Motor neuron (in vitro differentiated cells): ENCODE data around the gene CEPT1. TPM values are rescaled to one million over a fixed set of nuclear protein-coding genes. Genes with fewer than 3 reads are reported as not detected.

Experiments used
- total RNA-seq, 8 experiments: library from RNA; unstranded; fragments of 300-600 nt; gene quantifications; 2 replicates each; pipeline versions ENCODE4 v1.2.3 to v1.2.4, GENCODE V29; 2022

CEPT1 gene
- total RNA-seq, 8 experiments from 2014 or later: 18.7 to 48.5 (median 28.6) TPM

Other genes starting within 250 kb of the CEPT1 start
- gene LRIF1, start 176.3 kb upstream of the CEPT1 start, total RNA-seq: 10 to 100 TPM; 11.8 to 51.8 (median 37.8) TPM
- gene DRAM2, start 130 bp upstream of the CEPT1 start, total RNA-seq: 10 to 100 TPM; 26.8 to 50.3 (median 42.4) TPM
- gene DENND2D, start 60.4 kb downstream of the CEPT1 start, total RNA-seq: 10 to 100 TPM in 1 of 8 experiments, 1 to 10 TPM in 3, under 1 TPM in 4; 0.36 to 23.4 (median 1.4) TPM
- 1 to 10 TPM in 3 of 8 experiments, under 1 TPM in 3, not detected in 2; 0.08 to 3.1 (median 0.88) TPM for gene CHI3L2, start 87.5 kb downstream of the CEPT1 start, total RNA-seq
- gene CHIA, start 150.6 kb downstream of the CEPT1 start, total RNA-seq: under 1 TPM in 4 of 8 experiments, not detected in 4; 0.09 to 0.47 (median 0.16) TPM